Caco-2 (cell line): ENCODE measurements around the gene FBXL19. TPM values are rescaled to one million over a fixed set of nuclear protein-coding genes. Genes with fewer than 3 reads are reported as not detected.

Source experiments
- Bru-seq: library from RNA; stranded (reverse); fragments of 400-500 nt; gene quantifications from one replicate; lab custom pipeline; 2021; lab: Mats Ljungman, UMichigan
- BruChase-seq, 2 experiments: library from RNA; stranded (reverse); fragments of 400-500 nt; gene quantifications; one replicate each; lab custom pipeline; 2021; lab: Mats Ljungman, UMichigan
- BruUV-seq: library from RNA; stranded (reverse); fragments of 400-500 nt; replicated peaks from 2 replicates; lab custom pipeline; 2021; lab: Mats Ljungman, UMichigan
- CTCF ChIA-PET: fragments of 300-600 bp; sonication (Branson Sonifier 250); formaldehyde crosslinking; loops from one replicate; lab custom pipeline; 2022; ENCODE audit warnings: antibody characterized with exemption; lab: Charles Lee
- POLR2A ChIA-PET: fragments of 300-600 bp; sonication (Branson Sonifier 250); formaldehyde crosslinking; loops from one replicate; lab custom pipeline; 2022; ENCODE audit warnings: antibody characterized with exemption; lab: Charles Lee
- DNase-seq, 2 experiments: peaks; one replicate each; pipeline versions ENCODE4 v3.0.0 to v3.0.0-alpha.2; 2020 to 2022
- H3K27me3 ChIP-seq: replicated peaks from 2 replicates; pipeline ENCODE4 v1.6.0; 2011; ENCODE audit warnings: low read length; ENCODE audit not compliant: control insufficient read depth, insufficient read depth
- H3K36me3 ChIP-seq: 2 replicates; pipeline ENCODE4 v1.5.1; 2011; ENCODE audit warnings: low read length; ENCODE audit not compliant: control insufficient read depth, insufficient read depth
- H3K4me1 ChIP-seq: fragments of 250-450 bp; sonication (Bioruptor Pico); 2 replicates; pipeline ENCODE4 v1.5.1; 2020; ENCODE audit warnings: mild to moderate bottlenecking
- H3K4me3 ChIP-seq: 2 replicates; pipeline ENCODE4 v1.5.1; 2011; ENCODE audit warnings: low read depth, mild to moderate bottlenecking, control low read depth, low read length
- H3K9me3 ChIP-seq: fragments of 250-450 bp; sonication (Bioruptor Pico); 2 replicates; pipeline ENCODE4 v1.5.1; 2020; ENCODE audit warnings: mild to moderate bottlenecking, moderate library complexity
- H3K27ac Mint-ChIP-seq: one replicate; pipeline ENCODE4 v1.8.0; 2022; ENCODE audit warnings: mixed read lengths; ENCODE audit not compliant: unreplicated experiment
- H3K27me3 Mint-ChIP-seq: one replicate; pipeline ENCODE4 v1.8.0; 2022; ENCODE audit warnings: mixed read lengths; ENCODE audit not compliant: insufficient read depth, unreplicated experiment
- H3K36me3 Mint-ChIP-seq: one replicate; pipeline ENCODE4 v1.8.0; 2022; ENCODE audit warnings: mild to moderate bottlenecking, mixed read lengths; ENCODE audit not compliant: insufficient read depth, unreplicated experiment
- H3K4me1 Mint-ChIP-seq: one replicate; pipeline ENCODE4 v1.8.0; 2022; ENCODE audit warnings: low read depth, mixed read lengths; ENCODE audit not compliant: unreplicated experiment
- H3K4me3 Mint-ChIP-seq: one replicate; pipeline ENCODE4 v1.8.0; 2022; ENCODE audit warnings: mild to moderate bottlenecking, moderate library complexity, mixed read lengths; ENCODE audit not compliant: unreplicated experiment
- H3K9me3 Mint-ChIP-seq: one replicate; pipeline ENCODE4 v1.8.0; 2022; ENCODE audit warnings: mixed read lengths; ENCODE audit not compliant: unreplicated experiment
- intact Hi-C: fragments of 100-400 bp; cut with micrococcal nuclease; formaldehyde crosslinking; loops from one replicate; pipeline ENCODE4 v1.10.0; 2022; ENCODE audit not compliant: unreplicated experiment
- long read RNA-seq: library from polyadenylated mRNA; stranded (forward); transcript quantifications from one replicate; pipeline ENCODE4 v2.0.0, GENCODE V29; 2022
- total RNA-seq: library from RNA; stranded (reverse); gene quantifications from 2 replicates; pipeline ENCODE4 v1.2.3, GENCODE V29; 2022
- TF ChIP-seq, protein P1 (sequence below), 2 experiments: fragments of 200-600 bp in 1 of 2; IDR thresholded peaks; 1 replicate in 1 of 2; 2 replicates in 1 of 2; pipeline versions ENCODE4 v1.5.1 to v1.8.0; 2011 to 2022; ENCODE audit warnings: antibody characterized with exemption in 1 of 2, control low read depth in 1 of 2, inconsistent platforms in 1 of 2, low read depth in 1 of 2, low read length in 1 of 2, mild to moderate bottlenecking in 1 of 2, moderate library complexity in 1 of 2; ENCODE audit not compliant: insufficient read depth in 1 of 2, severe bottlenecking in 1 of 2, unreplicated experiment in 1 of 2

The FBXL19 gene, protein sequence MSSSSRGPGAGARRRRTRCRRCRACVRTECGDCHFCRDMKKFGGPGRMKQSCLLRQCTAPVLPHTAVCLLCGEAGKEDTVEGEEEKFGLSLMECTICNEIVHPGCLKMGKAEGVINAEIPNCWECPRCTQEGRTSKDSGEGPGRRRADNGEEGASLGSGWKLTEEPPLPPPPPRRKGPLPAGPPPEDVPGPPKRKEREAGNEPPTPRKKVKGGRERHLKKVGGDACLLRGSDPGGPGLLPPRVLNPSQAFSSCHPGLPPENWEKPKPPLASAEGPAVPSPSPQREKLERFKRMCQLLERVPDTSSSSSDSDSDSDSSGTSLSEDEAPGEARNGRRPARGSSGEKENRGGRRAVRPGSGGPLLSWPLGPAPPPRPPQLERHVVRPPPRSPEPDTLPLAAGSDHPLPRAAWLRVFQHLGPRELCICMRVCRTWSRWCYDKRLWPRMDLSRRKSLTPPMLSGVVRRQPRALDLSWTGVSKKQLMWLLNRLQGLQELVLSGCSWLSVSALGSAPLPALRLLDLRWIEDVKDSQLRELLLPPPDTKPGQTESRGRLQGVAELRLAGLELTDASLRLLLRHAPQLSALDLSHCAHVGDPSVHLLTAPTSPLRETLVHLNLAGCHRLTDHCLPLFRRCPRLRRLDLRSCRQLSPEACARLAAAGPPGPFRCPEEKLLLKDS
- 20.2 and 23.4 TPM in 2 replicates for total RNA-seq
- percentile 56 among the genes with signal in this experiment for Bru-seq, nascent RNA
- percentile 62 among the genes with signal in this experiment for BruChase-seq, experiment 1, labeled RNA remaining after a 2-hour chase
- BruChase-seq, experiment 2, labeled RNA remaining after a 6-hour chase: percentile 66 among the genes with signal in this experiment
- long read RNA-seq, partial matches to known transcripts: 1 of 5 reads
- long read RNA-seq, other reads (novel, unspliced or antisense): 4 of 5 reads

DNA sequence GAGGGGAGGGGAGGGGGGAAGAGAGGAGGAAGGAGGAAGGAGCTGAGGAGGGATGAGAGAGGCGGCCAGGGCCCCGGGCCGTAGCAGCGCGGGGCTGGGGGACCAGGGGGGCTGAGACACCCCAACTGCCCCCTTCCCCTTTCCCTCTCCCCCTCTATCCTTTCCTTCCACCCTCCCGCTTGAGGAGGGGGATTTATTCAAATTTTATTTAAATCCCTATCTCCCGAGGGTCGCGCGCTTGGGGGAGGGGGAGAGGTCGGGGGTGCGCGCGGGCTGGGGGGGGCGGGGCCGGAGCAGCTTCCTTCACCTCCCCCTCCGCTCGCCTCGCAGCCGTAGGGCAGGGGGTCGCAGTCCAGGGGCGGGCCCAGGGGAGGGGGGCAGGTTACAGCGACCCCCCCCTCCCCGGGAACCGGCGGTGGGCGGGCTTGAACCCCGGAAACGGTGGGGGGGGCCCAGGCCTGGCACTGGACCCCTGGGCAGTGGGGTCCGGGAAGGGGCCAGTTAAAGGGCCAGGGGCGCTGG lies at the start of gene FBXL19:
FBXL19 (plus strand) TSS at position 19 of the 522 bp plus-strand sequence. CDS start 2,183 bp downstream, outside the sequence.
- H3K4me3 ChIP-seq: peak within 1 kb of the TSS; percentile 74
- H3K4me1 Mint-ChIP-seq: no peaks in the 10 kb centered on the region
- CTCF ChIA-PET: interaction anchor here (0.7 kb wide), 1 partner anchor 109 kb away, joined by 3 read pairs; no protein-coding TSS in a partner anchor
- H3K27me3 ChIP-seq: no peaks in the 10 kb centered on the region
- H3K4me1 ChIP-seq: no peaks in the 10 kb centered on the region
- peak within 1 kb of the TSS; percentile 100 for H3K27ac Mint-ChIP-seq
- H3K36me3 Mint-ChIP-seq: peaks cover 18% of the 10 kb centered on the region
- H3K36me3 ChIP-seq: peaks cover 1% of the 10 kb centered on the region; the same call in 1 of the 2 replicates
- H3K27me3 Mint-ChIP-seq: no peaks in the 10 kb centered on the region
- H3K9me3 Mint-ChIP-seq: no peaks in the 10 kb centered on the region
- DNase-seq: peak in 1 of 2 experiments; percentile 28
- intact Hi-C loops: loop anchor here (10.0 kb wide), 1 partner anchor 269 kb away; the partner anchor contains the start of genes FBRS and PRR14
- POLR2A ChIA-PET: interaction anchor here (0.6 kb wide), 2 partner anchors 166 to 575 kb away, joined by 3 read pairs; no protein-coding TSS in a partner anchor
- TF ChIP-seq, protein P1, sequence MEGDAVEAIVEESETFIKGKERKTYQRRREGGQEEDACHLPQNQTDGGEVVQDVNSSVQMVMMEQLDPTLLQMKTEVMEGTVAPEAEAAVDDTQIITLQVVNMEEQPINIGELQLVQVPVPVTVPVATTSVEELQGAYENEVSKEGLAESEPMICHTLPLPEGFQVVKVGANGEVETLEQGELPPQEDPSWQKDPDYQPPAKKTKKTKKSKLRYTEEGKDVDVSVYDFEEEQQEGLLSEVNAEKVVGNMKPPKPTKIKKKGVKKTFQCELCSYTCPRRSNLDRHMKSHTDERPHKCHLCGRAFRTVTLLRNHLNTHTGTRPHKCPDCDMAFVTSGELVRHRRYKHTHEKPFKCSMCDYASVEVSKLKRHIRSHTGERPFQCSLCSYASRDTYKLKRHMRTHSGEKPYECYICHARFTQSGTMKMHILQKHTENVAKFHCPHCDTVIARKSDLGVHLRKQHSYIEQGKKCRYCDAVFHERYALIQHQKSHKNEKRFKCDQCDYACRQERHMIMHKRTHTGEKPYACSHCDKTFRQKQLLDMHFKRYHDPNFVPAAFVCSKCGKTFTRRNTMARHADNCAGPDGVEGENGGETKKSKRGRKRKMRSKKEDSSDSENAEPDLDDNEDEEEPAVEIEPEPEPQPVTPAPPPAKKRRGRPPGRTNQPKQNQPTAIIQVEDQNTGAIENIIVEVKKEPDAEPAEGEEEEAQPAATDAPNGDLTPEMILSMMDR (IDR thresholded peaks at IDR 0.05; ENCODE audit: insufficient read depth in 1 of 2, low read depth in 1 of 2, low read length in 1 of 2, severe bottlenecking in 1 of 2, unreplicated experiment in 1 of 2): no peak
- no peaks in the 10 kb centered on the region for H3K9me3 ChIP-seq
- H3K4me3 Mint-ChIP-seq: peak within 1 kb of the TSS; percentile 100
- no TSS peak for BruUV-seq

DNA sequence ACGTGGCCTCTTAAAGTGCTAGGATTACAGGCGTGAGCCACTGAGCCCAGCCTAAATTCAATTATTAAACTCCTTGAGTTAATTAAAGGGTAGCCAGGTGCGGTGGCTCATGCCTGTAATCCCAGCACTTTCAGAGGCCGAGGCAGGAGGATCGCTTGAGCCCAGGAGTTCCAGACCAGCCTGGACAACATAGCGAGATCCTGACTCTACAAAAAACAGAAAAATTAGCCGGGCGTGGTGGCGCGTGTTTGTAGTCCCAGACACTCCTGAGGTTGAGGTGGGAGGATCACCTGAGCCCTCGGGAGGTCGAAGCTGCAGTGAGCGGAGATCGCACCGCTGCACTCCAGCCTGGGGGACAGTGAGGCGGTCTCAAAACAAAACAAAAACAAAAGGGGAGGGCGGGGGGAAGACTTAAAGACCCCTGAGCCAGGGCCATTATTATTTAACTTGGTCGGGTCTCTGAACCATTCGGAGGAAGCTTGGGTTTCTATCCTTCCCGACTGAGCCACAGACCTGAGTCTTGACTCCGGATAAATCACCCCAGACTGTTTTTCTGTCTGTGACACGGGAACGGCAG lies 49.0 kb upstream of the FBXL19 start:
- Histone ChIP-seq H3K4me3 (peak overlapping the region; percentile 98), H3K9me3 (no peaks in the 10 kb centered on the region), H3K27me3 (no peaks in the 10 kb centered on the region), H3K36me3 (no peaks in the 10 kb centered on the region; the same call in 1 of the 2 replicates), H3K4me1 (peaks cover 9% of the 10 kb centered on the region)
- ChIA-PET CTCF (interaction anchor here (0.5 to 2.0 kb wide), 4 partner anchors 18 to 67 kb away, joined by 3 to 7 read pairs (median 6); no protein-coding TSS in a partner anchor), POLR2A (interaction anchor here (0.7 to 1.6 kb wide), 3 partner anchors 22 to 243 kb away, joined by 3 to 8 read pairs (median 7); partner anchors contain the start of genes CTF1, KAT8 and ZNF629)
- intact Hi-C loops: no loop called here
- peak overlapping the region; percentile 89 for H3K4me3 Mint-ChIP-seq
- peaks cover 12% of the 10 kb centered on the region for H3K4me1 Mint-ChIP-seq
- BruUV-seq: no TSS peak
- no peak for DNase-seq
- no peaks in the 10 kb centered on the region for H3K27me3 Mint-ChIP-seq
- H3K36me3 Mint-ChIP-seq: peaks cover 33% of the 10 kb centered on the region
- TF ChIP-seq, protein P1 (IDR thresholded peaks at IDR 0.05; ENCODE audit: insufficient read depth in 1 of 2, low read depth in 1 of 2, low read length in 1 of 2, severe bottlenecking in 1 of 2, unreplicated experiment in 1 of 2): no peak
- peak overlapping the region; percentile 86 for H3K27ac Mint-ChIP-seq
- H3K9me3 Mint-ChIP-seq: no peaks in the 10 kb centered on the region
